Stomach (tissue), 9 donors: ENCODE measurements around the gene SMOC2. TPM values are rescaled to one million over a fixed set of nuclear protein-coding genes. Genes with fewer than 3 reads are reported as not detected.

Experiments used
- DNase-seq, 2 donors: peaks; one replicate each; pipeline versions ENCODE4 v3.0.0 to v3.0.0-alpha.2; 2013 to 2019
- H3K27ac ChIP-seq, 5 donors: fragments of 200-600 bp in 4 of 5; sonication (generic) in 4 of 5; one replicate each; pipeline ENCODE4 v1.5.1; 2013 to 2019; ENCODE audit warnings: mild to moderate bottlenecking in 1 of 5, moderate library complexity in 1 of 5
- H3K27me3 ChIP-seq, 3 donors: fragments of 200-600 bp; sonication (generic); one replicate each; pipeline ENCODE4 v1.5.1; 2017 to 2019; ENCODE audit warnings: mixed run types in 1 of 3
- H3K36me3 ChIP-seq, 4 donors: fragments of 200-600 bp; sonication (generic); 1 replicate in 3 of 4; 2 replicates in 1 of 4; pipeline ENCODE4 v1.5.1; 2016 to 2019
- H3K4me1 ChIP-seq, 4 donors: fragments of 200-600 bp; sonication (generic); one replicate each; pipeline ENCODE4 v1.5.1; 2016 to 2019
- H3K4me3 ChIP-seq, 4 donors: fragments of 200-600 bp; sonication (generic) in 3 of 4; one replicate each; pipeline ENCODE4 v1.5.1; 2016 to 2019; ENCODE audit warnings: mild to moderate bottlenecking in 1 of 4
- H3K9me3 ChIP-seq, 4 donors: fragments of 200-600 bp; sonication (generic); one replicate each; pipeline ENCODE4 v1.5.1; 2016 to 2019
- CTCF ChIP-seq, 7 experiments: fragments of 450-650 bp in 4 of 7; fragments of 200-600 bp in 3 of 7; sonication (generic) in 3 of 7; IDR thresholded peaks; one replicate each; pipeline ENCODE4 v1.5.1; 2016 to 2019; ENCODE audit warnings: antibody characterized with exemption in 7 of 7, control low read depth in 2 of 7, mild to moderate bottlenecking in 1 of 7
- EP300 ChIP-seq: sonication (generic); formaldehyde crosslinking; IDR thresholded peaks from one replicate; pipeline ENCODE4 v1.6.1; 2017; ENCODE audit warnings: antibody characterized with exemption
- POLR2A ChIP-seq, 4 donors: fragments of 450-650 bp; IDR thresholded peaks; one replicate each; pipeline ENCODE4 v1.6.1; 2016; ENCODE audit warnings: antibody characterized with exemption in 4 of 4, control low read depth in 2 of 4, mild to moderate bottlenecking in 1 of 4, moderate library complexity in 1 of 4
- POLR2AphosphoS5 ChIP-seq, 3 donors: sonication (generic); formaldehyde crosslinking; IDR thresholded peaks; one replicate each; pipeline ENCODE4 v1.6.1; 2016; ENCODE audit warnings: antibody characterized with exemption in 3 of 3
- WGBS, 5 donors: extraction: QIAGEN DNeasy Blood & Tissue Kit in 3 of 5; methylation state at CpG; one replicate each; pipeline versions ENCODE4 v1.1.5 to v1.1.7; 2013 to 2018; 5-methylcytosine and 5-hydroxymethylcytosine counted together
- intact Hi-C: fragments of 100-400 bp; cut with DNase I; formaldehyde crosslinking; loops from one replicate; pipeline ENCODE4 v1.15.1; 2023; ENCODE audit warnings: low total_unique reads
- polyA plus RNA-seq, 3 donors: library from polyadenylated mRNA; stranded (reverse); fragments of 200-250 nt; gene quantifications; one replicate each; pipeline ENCODE4 v1.2.3, GENCODE V29; 2013
- total RNA-seq, 5 donors: library from RNA; depleted of rRNA; stranded (reverse); fragments of >200 nt; gene quantifications; one replicate each; pipeline versions ENCODE4 v1.1.0 to v1.2.3, GENCODE V29; 2014 to 2016
- donor health status: healthy with polysubstance abuse.
- donor health status: Bipolar disorder and iron deficiency.
- donor health status: healthy.

The SMOC2 gene
- total and polyA plus RNA-seq, 8 donors = 7.9 to 520 (median 76.9) TPM

- WGBS, 5 donors = 75 to 90% (median 85%) methylated on average over 12 to 15 of the region's 15 CpGs
- Histone ChIP-seq H3K4me1 (peaks cover 4 to 41% (median 13%) of the 10 kb centered on the region in 4 donors), H3K27me3 (no peaks in the 10 kb centered on the region), H3K27ac (peak overlapping the region in 4 of 5 donors; percentile 20 to 86 (median 68)), H3K9me3 (no peaks in the 10 kb centered on the region), H3K4me3 (no peak overlapping the region), H3K36me3 (no peaks in the 10 kb centered on the region)
- intact Hi-C loops = no loop called here
- TF ChIP-seq CTCF (IDR thresholded peaks at IDR 0.05) = no peak
- no peak for TF ChIP-seq EP300
- TF ChIP-seq POLR2AphosphoS5 (IDR thresholded peaks at IDR 0.05) = no peak
- DNase-seq = no peak
Observed at GRCh38 chr6:168575346-168576098, 134.5 kb downstream of the SMOC2 start.

- Histone ChIP-seq H3K27me3 (no peaks in the 10 kb centered on the region), H3K4me3 (no peak overlapping the region), H3K36me3 (no peaks in the 10 kb centered on the region), H3K4me1 (peaks cover 4 to 41% (median 13%) of the 10 kb centered on the region in 4 donors), H3K9me3 (no peaks in the 10 kb centered on the region), H3K27ac (peak overlapping the region in 3 of 5 donors; percentile 54 to 86 (median 82))
- TF ChIP-seq EP300 (no peak), CTCF (IDR thresholded peaks at IDR 0.05) (no peak), POLR2A (IDR thresholded peaks at IDR 0.05) (no peak), POLR2AphosphoS5 (IDR thresholded peaks at IDR 0.05) (no peak)
- DNase-seq = no peak
- 85 to 92% (median 88%) methylated on average over 14 of the region's 14 CpGs for WGBS, 5 donors
- intact Hi-C loops = no loop called here
Observed at GRCh38 chr6:168576388-168576787, 135.4 kb downstream of the SMOC2 start.

GRCh38 chr6:168577496-168577895 lies 136.5 kb downstream of the SMOC2 start:
- 82 to 96% (median 86%) methylated on average over 9 of the region's 9 CpGs for WGBS, 5 donors
- DNase-seq = no peak
- peaks cover 4 to 46% (median 13%) of the 10 kb centered on the region in 4 donors for H3K4me1 ChIP-seq
- no peaks in the 10 kb centered on the region for H3K36me3 ChIP-seq
- H3K27me3 ChIP-seq = no peaks in the 10 kb centered on the region
- intact Hi-C loops = no loop called here
- TF ChIP-seq POLR2AphosphoS5 (IDR thresholded peaks at IDR 0.05) (no peak), POLR2A (IDR thresholded peaks at IDR 0.05) (no peak), CTCF (IDR thresholded peaks at IDR 0.05) (no peak), EP300 (no peak)
- no peaks in the 10 kb centered on the region for H3K9me3 ChIP-seq
- H3K4me3 ChIP-seq = no peak overlapping the region
- H3K27ac ChIP-seq = peak overlapping the region in 3 of 5 donors; percentile 47 to 86 (median 74)

GRCh38 chr6:168578036-168578435 lies 137.1 kb downstream of the SMOC2 start:
- Histone ChIP-seq H3K9me3 (no peaks in the 10 kb centered on the region), H3K4me3 (no peak overlapping the region), H3K27me3 (no peaks in the 10 kb centered on the region), H3K4me1 (peaks cover 4 to 51% (median 14%) of the 10 kb centered on the region in 4 donors), H3K27ac (peak overlapping the region in 3 of 5 donors; percentile 47 to 86 (median 74)), H3K36me3 (no peaks in the 10 kb centered on the region)
- 61 to 74% (median 69%) methylated on average over 8 of the region's 8 CpGs for WGBS, 5 donors
- TF ChIP-seq EP300 = no peak
- no peak for TF ChIP-seq POLR2AphosphoS5 (IDR thresholded peaks at IDR 0.05)
- no peak for TF ChIP-seq CTCF (IDR thresholded peaks at IDR 0.05)
- TF ChIP-seq POLR2A (IDR thresholded peaks at IDR 0.05) = no peak
- intact Hi-C loops = no loop called here
- DNase-seq = no peak
